Dermis blood vessel endothelial cell (primary cell): ENCODE measurements around the gene LRMDA. TPM values are rescaled to one million over a fixed set of nuclear protein-coding genes. Genes with fewer than 3 reads are reported as not detected.

ENCODE experiments used
- DNase-seq: peaks from one replicate; pipeline ENCODE4 v3.0.0; 2010
- total RNA-seq: library from RNA; depleted of rRNA; stranded (reverse); fragments of >200 nt; gene quantifications from 2 replicates; pipeline ENCODE4 v1.2.3, GENCODE V29; 2014

LRMDA gene
- total RNA-seq, 1 donor from 2014 or later: 27.4 TPM

GRCh38 chr10:76188216-76188615, 756.8 kb downstream of the LRMDA start:
- DNase-seq: no peak

GRCh38 chr10:76190634-76191270, 759.3 kb downstream of the LRMDA start:
- DNase-seq: no peak

GRCh38 chr10:76191336-76191735, 759.9 kb downstream of the LRMDA start:
- DNase-seq: no peak

- no peak for DNase-seq
These were observed 760.7 kb downstream of the LRMDA start for GRCh38 chr10:76192151-76192550.

GRCh38 chr10:76192694-76193320, 761.4 kb downstream of the LRMDA start:
- no peak for DNase-seq

- no peak for DNase-seq
These were observed 764.4 kb downstream of the LRMDA start for GRCh38 chr10:76195654-76196390.

GRCh38 chr10:76197293-76197692, 765.9 kb downstream of the LRMDA start:
- no peak for DNase-seq

- no peak for DNase-seq
These were observed 767.0 kb downstream of the LRMDA start for GRCh38 chr10:76198287-76199035.

- DNase-seq: no peak
These were observed 770.5 kb downstream of the LRMDA start for GRCh38 chr10:76201962-76202361.

- no peak for DNase-seq
These were observed 771.4 kb downstream of the LRMDA start for GRCh38 chr10:76202777-76203176.

GRCh38 chr10:76205361-76205760, 773.9 kb downstream of the LRMDA start:
- DNase-seq: no peak

- no peak for DNase-seq
These were observed 775.5 kb downstream of the LRMDA start for GRCh38 chr10:76206797-76207352.

GRCh38 chr10:76209135-76209534, 777.7 kb downstream of the LRMDA start:
- DNase-seq: no peak

GRCh38 chr10:76210211-76210610, 778.8 kb downstream of the LRMDA start:
- no peak for DNase-seq

GRCh38 chr10:76211691-76212090, 780.3 kb downstream of the LRMDA start:
- no peak for DNase-seq

GRCh38 chr10:76213876-76214275, 782.5 kb downstream of the LRMDA start:
- no peak for DNase-seq

- DNase-seq: no peak
These were observed 786.6 kb downstream of the LRMDA start for GRCh38 chr10:76218035-76218434.

GRCh38 chr10:76229341-76229740, 797.9 kb downstream of the LRMDA start:
- no peak for DNase-seq

GRCh38 chr10:76230921-76231285, 799.5 kb downstream of the LRMDA start:
- DNase-seq: no peak

- no peak for DNase-seq
These were observed 800.0 kb downstream of the LRMDA start for GRCh38 chr10:76231286-76231934.

GRCh38 chr10:76234499-76235226, 803.2 kb downstream of the LRMDA start:
- no peak for DNase-seq

- DNase-seq: no peak
These were observed 804.9 kb downstream of the LRMDA start for GRCh38 chr10:76236356-76236755.
